Measurements from ENCODE around the gene HSPBP1. TPM values are rescaled to one million over a fixed set of nuclear protein-coding genes. Genes with fewer than 3 reads are reported as not detected.

The HSPBP1 gene
- total RNA-seq, 1 experiment from 2014 or later, result 63.0 TPM

- H3K27me3 ChIP-seq (ENCODE audit: insufficient read depth, low read length), result no peaks in the 10 kb centered on the region
- intact Hi-C loops (cut with micrococcal nuclease), result no loop called here
- H3K9ac ChIP-seq (ENCODE audit: low read length), result no peak overlapping the region
- no peak for DNase-seq (ENCODE audit: low read depth, low spot score)
- no peaks in the 10 kb centered on the region for H3K36me3 ChIP-seq (ENCODE audit: control insufficient read depth in 1 of 2, insufficient read depth in 2 of 2, low read length in 2 of 2)
- no peak for ATAC-seq
- no peaks in the 10 kb centered on the region for H3K79me2 ChIP-seq (ENCODE audit: insufficient read depth, low read length)
- TF ChIP-seq YY1 (IDR thresholded peaks at IDR 0.05; ENCODE audit: extremely low read depth, insufficient replicate concordance, low read depth, low read length) (no peak), EZH2phosphoT487 (IDR thresholded peaks at IDR 0.05; ENCODE audit: borderline replicate concordance) (no peak)
- TF ChIP-seq, protein P1, sequence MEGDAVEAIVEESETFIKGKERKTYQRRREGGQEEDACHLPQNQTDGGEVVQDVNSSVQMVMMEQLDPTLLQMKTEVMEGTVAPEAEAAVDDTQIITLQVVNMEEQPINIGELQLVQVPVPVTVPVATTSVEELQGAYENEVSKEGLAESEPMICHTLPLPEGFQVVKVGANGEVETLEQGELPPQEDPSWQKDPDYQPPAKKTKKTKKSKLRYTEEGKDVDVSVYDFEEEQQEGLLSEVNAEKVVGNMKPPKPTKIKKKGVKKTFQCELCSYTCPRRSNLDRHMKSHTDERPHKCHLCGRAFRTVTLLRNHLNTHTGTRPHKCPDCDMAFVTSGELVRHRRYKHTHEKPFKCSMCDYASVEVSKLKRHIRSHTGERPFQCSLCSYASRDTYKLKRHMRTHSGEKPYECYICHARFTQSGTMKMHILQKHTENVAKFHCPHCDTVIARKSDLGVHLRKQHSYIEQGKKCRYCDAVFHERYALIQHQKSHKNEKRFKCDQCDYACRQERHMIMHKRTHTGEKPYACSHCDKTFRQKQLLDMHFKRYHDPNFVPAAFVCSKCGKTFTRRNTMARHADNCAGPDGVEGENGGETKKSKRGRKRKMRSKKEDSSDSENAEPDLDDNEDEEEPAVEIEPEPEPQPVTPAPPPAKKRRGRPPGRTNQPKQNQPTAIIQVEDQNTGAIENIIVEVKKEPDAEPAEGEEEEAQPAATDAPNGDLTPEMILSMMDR (IDR thresholded peaks at IDR 0.05 in 2 of 3, conservative IDR thresholded peaks at IDR 0.05 in 1 of 3; ENCODE audit: borderline replicate concordance in 1 of 3, insufficient read depth in 1 of 3, low read depth in 2 of 3, low read length in 2 of 3), result no peak
- TF ChIP-seq, protein P2, sequence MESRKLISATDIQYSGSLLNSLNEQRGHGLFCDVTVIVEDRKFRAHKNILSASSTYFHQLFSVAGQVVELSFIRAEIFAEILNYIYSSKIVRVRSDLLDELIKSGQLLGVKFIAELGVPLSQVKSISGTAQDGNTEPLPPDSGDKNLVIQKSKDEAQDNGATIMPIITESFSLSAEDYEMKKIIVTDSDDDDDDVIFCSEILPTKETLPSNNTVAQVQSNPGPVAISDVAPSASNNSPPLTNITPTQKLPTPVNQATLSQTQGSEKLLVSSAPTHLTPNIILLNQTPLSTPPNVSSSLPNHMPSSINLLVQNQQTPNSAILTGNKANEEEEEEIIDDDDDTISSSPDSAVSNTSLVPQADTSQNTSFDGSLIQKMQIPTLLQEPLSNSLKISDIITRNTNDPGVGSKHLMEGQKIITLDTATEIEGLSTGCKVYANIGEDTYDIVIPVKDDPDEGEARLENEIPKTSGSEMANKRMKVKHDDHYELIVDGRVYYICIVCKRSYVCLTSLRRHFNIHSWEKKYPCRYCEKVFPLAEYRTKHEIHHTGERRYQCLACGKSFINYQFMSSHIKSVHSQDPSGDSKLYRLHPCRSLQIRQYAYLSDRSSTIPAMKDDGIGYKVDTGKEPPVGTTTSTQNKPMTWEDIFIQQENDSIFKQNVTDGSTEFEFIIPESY (IDR thresholded peaks at IDR 0.05; ENCODE audit: extremely low read depth, insufficient replicate concordance, low read length), result no peak
- no peak overlapping the region for H3K27ac ChIP-seq (ENCODE audit: low read depth, low read length)
- no peaks in the 10 kb centered on the region for H3K9me2 ChIP-seq (ENCODE audit: insufficient read depth)
- POLR2A ChIA-PET, result no interaction called here
- H2AFZ ChIP-seq (ENCODE audit: low read depth, low read length, poor library complexity, severe bottlenecking), result no peak overlapping the region
- no peak overlapping the region for H3K4me2 ChIP-seq (ENCODE audit: low read length)
- H3K4me1 ChIP-seq (ENCODE audit: control insufficient read depth in 1 of 2, insufficient read depth in 2 of 2, low read length in 2 of 2), result no peaks in the 10 kb centered on the region
- BruUV-seq (replicated peaks), result no TSS peak
- CTCF ChIA-PET, result no interaction called here
- H3K4me3 ChIP-seq (replicated peaks in 1 of 2; ENCODE audit: low read depth in 1 of 2, low read length in 2 of 2), result no peak overlapping the region
- RAD21 ChIA-PET (ENCODE audit: low non-redundant PET in 1 of 2, low total read pairs in 2 of 2, uncharacterized antibody in 2 of 2, unreplicated experiment in 2 of 2), result no interaction called here
- no peaks in the 10 kb centered on the region; a peak in 1 of 4 replicates for H3K9me3 ChIP-seq (ENCODE audit: control insufficient read depth in 1 of 2, insufficient read depth in 1 of 2, low read depth in 1 of 2, low read length in 2 of 2)
- H4K20me1 ChIP-seq (ENCODE audit: insufficient read depth), result no peaks in the 10 kb centered on the region
These were observed 56.4 kb downstream of the HSPBP1 start for GRCh38 chr19:55223291-55224037.
